PC-9 (cell line): Measurements from ENCODE around the gene CYP24A1. TPM values are rescaled to one million over a fixed set of nuclear protein-coding genes. Genes with fewer than 3 reads are reported as not detected.
A peak's percentile ranks its signal among the peaks of the same experiment; 100 is the strongest.

Source experiments
- BruUV-seq: library from RNA; stranded (reverse); fragments of 400-500 nt; replicated peaks from 2 replicates; lab custom pipeline; 2021; lab: Mats Ljungman, UMichigan
- CTCF ChIA-PET: fragments of 300-600 bp; sonication (Branson Sonifier 250); formaldehyde crosslinking; loops from one replicate; lab custom pipeline; 2022; ENCODE audit warnings: antibody characterized with exemption; lab: Charles Lee
- POLR2A ChIA-PET: fragments of 300-600 bp; sonication (Branson Sonifier 250); formaldehyde crosslinking; loops from one replicate; lab custom pipeline; 2022; ENCODE audit warnings: antibody characterized with exemption; ENCODE audit not compliant: unreplicated experiment; lab: Charles Lee
- DNase-seq, 2 experiments: peaks; one replicate each; pipeline versions ENCODE4 v3.0.0 to v3.0.0-alpha.2; 2015 to 2022; ENCODE audit warnings: mixed read lengths in 1 of 2
- H2AFZ ChIP-seq: fragments of 200-600 bp; sonication (generic); 2 replicates; pipeline ENCODE4 v1.8.1; 2017; ENCODE audit warnings: antibody characterized with exemption
- H3F3A ChIP-seq: fragments of 200-600 bp; sonication (generic); 2 replicates; pipeline ENCODE4 v1.8.1; 2017; ENCODE audit warnings: antibody characterized with exemption, mild to moderate bottlenecking, low read depth; ENCODE audit not compliant: insufficient read depth
- H3K27ac ChIP-seq: fragments of 200-600 bp; sonication (generic); 2 replicates; pipeline ENCODE4 v1.6.1; 2016; ENCODE audit warnings: mixed run types
- H3K27me3 ChIP-seq: fragments of 200-600 bp; sonication (generic); 2 replicates; pipeline ENCODE4 v1.6.1; 2016; ENCODE audit warnings: low read depth, mixed run types; ENCODE audit not compliant: insufficient read depth
- H3K36me3 ChIP-seq: fragments of 200-600 bp; sonication (generic); 2 replicates; pipeline ENCODE4 v1.6.1; 2016; ENCODE audit warnings: low read depth, mixed run types
- H3K4me1 ChIP-seq: fragments of 200-600 bp; sonication (generic); replicated peaks from 2 replicates; pipeline ENCODE4 v1.6.1; 2016; ENCODE audit warnings: mixed run types; ENCODE audit not compliant: insufficient read depth
- H3K4me2 ChIP-seq: fragments of 200-600 bp; sonication (generic); 2 replicates; pipeline ENCODE4 v1.6.1; 2017; ENCODE audit warnings: mixed run types
- H3K4me3 ChIP-seq: fragments of 200-600 bp; sonication (generic); 2 replicates; pipeline ENCODE4 v1.6.1; 2016; ENCODE audit warnings: mixed run types
- H3K79me2 ChIP-seq: fragments of 200-600 bp; sonication (generic); 2 replicates; pipeline ENCODE4 v1.6.1; 2017; ENCODE audit warnings: low read depth, mixed run types
- H3K9me2 ChIP-seq: fragments of 200-600 bp; sonication (generic); 2 replicates; pipeline ENCODE4 v1.8.1; 2017; ENCODE audit warnings: mild to moderate bottlenecking; ENCODE audit not compliant: insufficient read depth
- H3K9me3 ChIP-seq: fragments of 200-600 bp; sonication (generic); 2 replicates; pipeline ENCODE4 v1.8.1; 2016; ENCODE audit warnings: low read depth; ENCODE audit not compliant: insufficient read depth
- H4K20me1 ChIP-seq: fragments of 200-600 bp; sonication (generic); 2 replicates; pipeline ENCODE4 v1.8.1; 2017; ENCODE audit not compliant: insufficient read depth
- CTCF ChIP-seq: fragments of 200-600 bp; sonication (generic); conservative IDR thresholded peaks from 2 replicates; pipeline ENCODE4 v1.6.1; 2017; ENCODE audit warnings: mixed run types, antibody characterized with exemption, mild to moderate bottlenecking, moderate library complexity
- EZH2 ChIP-seq: fragments of 200-600 bp; sonication (generic); IDR thresholded peaks from 2 replicates; pipeline ENCODE4 v1.8.0; 2017; ENCODE audit warnings: antibody characterized with exemption, low read depth
- intact Hi-C: fragments of 100-400 bp; cut with micrococcal nuclease; formaldehyde crosslinking; loops from one replicate; pipeline ENCODE4 v1.10.0; 2022; ENCODE audit not compliant: unreplicated experiment
- total RNA-seq: library from RNA; stranded (reverse); gene quantifications from 2 replicates; pipeline ENCODE4 v1.2.3, GENCODE V29; 2021

CYP24A1 gene
- total RNA-seq, 1 experiment from 2014 or later: 4.9 TPM

- Histone ChIP-seq H3K27me3 (no peaks in the 10 kb centered on the region), H3K27ac (no peak overlapping the region), H3F3A (peaks cover 6% of the 10 kb centered on the region), H3K9me2 (no peaks in the 10 kb centered on the region), H3K4me3 (no peak overlapping the region), H2AFZ (no peak overlapping the region), H4K20me1 (no peaks in the 10 kb centered on the region), H3K9me3 (no peaks in the 10 kb centered on the region), H3K4me2 (no peak overlapping the region), H3K36me3 (0 out of 2 replicates have a peak, but pooled peaks cover 8% of the 10 kb centered on the region), H3K79me2 (no peaks in the 10 kb centered on the region), H3K4me1 (peaks cover 21% of the 10 kb centered on the region)
- intact Hi-C loops: no loop called here
- no peak for DNase-seq
- TF ChIP-seq EZH2: no peak
- TF ChIP-seq CTCF: no peak
- BruUV-seq: no TSS peak
- ChIA-PET POLR2A (no interaction called here), CTCF (no interaction called here)
Observed at GRCh38 chr20:54163402-54163801, 10.4 kb downstream of the CYP24A1 start.

- Histone ChIP-seq H4K20me1 (no peaks in the 10 kb centered on the region), H3K9me3 (no peaks in the 10 kb centered on the region), H3K4me1 (peaks cover 19% of the 10 kb centered on the region), H3K4me3 (no peak overlapping the region), H3K9me2 (no peaks in the 10 kb centered on the region), H3K27ac (no peak overlapping the region), H2AFZ (no peak overlapping the region), H3K27me3 (no peaks in the 10 kb centered on the region), H3K4me2 (no peak overlapping the region), H3K36me3 (0 out of 2 replicates have a peak, but pooled peaks cover 10% of the 10 kb centered on the region), H3F3A (no peaks in the 10 kb centered on the region), H3K79me2 (no peaks in the 10 kb centered on the region)
- POLR2A ChIA-PET: no interaction called here
- DNase-seq: peak in 1 of 2 experiments; percentile 31
- intact Hi-C loops: no loop called here
- TF ChIP-seq EZH2 (no peak), CTCF (no peak)
- CTCF ChIA-PET: no interaction called here
- BruUV-seq: no TSS peak
Observed at GRCh38 chr20:54162378-54163009, 11.3 kb downstream of the CYP24A1 start.

- Histone ChIP-seq H3K36me3 (0 out of 2 replicates have a peak, but pooled peaks cover 10% of the 10 kb centered on the region), H3K4me2 (no peak overlapping the region), H2AFZ (no peak overlapping the region), H3K9me2 (no peaks in the 10 kb centered on the region), H3K27ac (no peak overlapping the region), H3K4me3 (no peak overlapping the region), H4K20me1 (no peaks in the 10 kb centered on the region), H3K4me1 (peaks cover 12% of the 10 kb centered on the region), H3K9me3 (no peaks in the 10 kb centered on the region), H3K27me3 (no peaks in the 10 kb centered on the region), H3K79me2 (no peaks in the 10 kb centered on the region), H3F3A (no peaks in the 10 kb centered on the region)
- BruUV-seq: no TSS peak
- no peak for DNase-seq
- ChIA-PET POLR2A (no interaction called here), CTCF (no interaction called here)
- TF ChIP-seq EZH2: no peak
- no peak for TF ChIP-seq CTCF
- intact Hi-C loops: no loop called here
Observed at GRCh38 chr20:54161821-54162149, 12.0 kb downstream of the CYP24A1 start.
